Thyroid gland (tissue), 4 donors: ENCODE measurements around the gene NFATC2.

Experiments
- POLR2A ChIP-seq, 2 donors: fragments of 450-650 bp; IDR thresholded peaks; one replicate each; pipeline ENCODE4 v1.6.1; 2017; ENCODE audit warnings: antibody characterized with exemption in 2 of 2, mild to moderate bottlenecking in 2 of 2, moderate library complexity in 1 of 2
- TF ChIP-seq, protein P1 (sequence below), 6 experiments: fragments of 200-600 bp in 3 of 6; fragments of 450-650 bp in 3 of 6; sonication (generic) in 3 of 6; IDR thresholded peaks; one replicate each; pipeline ENCODE4 v1.5.1; 2016 to 2019; ENCODE audit warnings: antibody characterized with exemption in 6 of 6, mild to moderate bottlenecking in 2 of 6, inconsistent platforms in 1 of 6, moderate library complexity in 1 of 6

DNA sequence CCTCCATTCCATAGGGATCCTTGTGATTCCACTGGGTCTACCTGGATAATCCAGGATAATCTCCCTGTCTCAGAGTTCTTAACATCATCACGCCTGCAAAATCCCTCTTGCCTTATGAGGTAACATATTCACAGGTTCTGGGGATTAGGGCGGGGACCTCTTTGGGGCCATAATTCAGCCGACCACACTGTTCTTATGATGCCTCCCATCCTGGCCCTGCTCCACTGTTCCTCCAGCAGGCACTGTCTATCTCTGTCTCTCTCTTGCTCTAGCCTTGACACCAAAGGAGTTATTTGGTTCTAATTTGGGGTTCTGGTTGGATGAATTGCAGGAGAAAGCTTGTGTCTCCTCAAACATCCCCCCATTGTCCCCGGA lies 168.1 kb downstream of the NFATC2 start:
- TF ChIP-seq, protein P1, sequence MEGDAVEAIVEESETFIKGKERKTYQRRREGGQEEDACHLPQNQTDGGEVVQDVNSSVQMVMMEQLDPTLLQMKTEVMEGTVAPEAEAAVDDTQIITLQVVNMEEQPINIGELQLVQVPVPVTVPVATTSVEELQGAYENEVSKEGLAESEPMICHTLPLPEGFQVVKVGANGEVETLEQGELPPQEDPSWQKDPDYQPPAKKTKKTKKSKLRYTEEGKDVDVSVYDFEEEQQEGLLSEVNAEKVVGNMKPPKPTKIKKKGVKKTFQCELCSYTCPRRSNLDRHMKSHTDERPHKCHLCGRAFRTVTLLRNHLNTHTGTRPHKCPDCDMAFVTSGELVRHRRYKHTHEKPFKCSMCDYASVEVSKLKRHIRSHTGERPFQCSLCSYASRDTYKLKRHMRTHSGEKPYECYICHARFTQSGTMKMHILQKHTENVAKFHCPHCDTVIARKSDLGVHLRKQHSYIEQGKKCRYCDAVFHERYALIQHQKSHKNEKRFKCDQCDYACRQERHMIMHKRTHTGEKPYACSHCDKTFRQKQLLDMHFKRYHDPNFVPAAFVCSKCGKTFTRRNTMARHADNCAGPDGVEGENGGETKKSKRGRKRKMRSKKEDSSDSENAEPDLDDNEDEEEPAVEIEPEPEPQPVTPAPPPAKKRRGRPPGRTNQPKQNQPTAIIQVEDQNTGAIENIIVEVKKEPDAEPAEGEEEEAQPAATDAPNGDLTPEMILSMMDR (IDR thresholded peaks at IDR 0.05), result no peak
- TF ChIP-seq POLR2A (IDR thresholded peaks at IDR 0.05), result no peak
